ENCODE data around the gene ORC6.

- TF ChIP-seq CTCF (IDR thresholded peaks at IDR 0.05; ENCODE audit: insufficient read depth, low read length) (no peak), POLR2AphosphoS5 (IDR thresholded peaks at IDR 0.05; ENCODE audit: low read depth) (no peak), REST (IDR thresholded peaks at IDR 0.05; ENCODE audit: insufficient replicate concordance, low read depth) (no peak), GABPA (IDR thresholded peaks at IDR 0.05; ENCODE audit: low read depth) (no peak)
Observed at GRCh38 chr16:46733319-46733830, 43.9 kb downstream of the ORC6 start.
